GM12865 (cell line): ENCODE results near the gene NCOA7.

Experiments
- DNase-seq: peaks from one replicate; pipeline ENCODE4 v3.0.0; 2010; ENCODE audit warnings: low read depth
- H3K4me3 ChIP-seq: 2 replicates; pipeline ENCODE4 v1.5.1; 2011; ENCODE audit warnings: mild to moderate bottlenecking, low read depth, low read length, control low read depth
- CTCF ChIP-seq: IDR thresholded peaks from 2 replicates; pipeline ENCODE4 v1.5.1; 2011; ENCODE audit warnings: low read length, control low read depth, low read depth, inconsistent platforms; ENCODE audit not compliant: insufficient read depth; ENCODE audit errors: missing control alignments

The NCOA7 gene

GRCh38 chr6:125792680-125793079, 1.9 kb downstream of the NCOA7 start:
- TF ChIP-seq CTCF, result no peak

GRCh38 chr6:125793280-125793679, 2.5 kb downstream of the NCOA7 start:
- no peak overlapping the region for H3K4me3 ChIP-seq
- no peak for DNase-seq
- no peak for TF ChIP-seq CTCF

More at GRCh38 chr6:125792680-125793079, 1.9 kb downstream of the NCOA7 start:
- peak overlapping the region; percentile 72; the same call in 1 of the 2 replicates for H3K4me3 ChIP-seq
- DNase-seq, result no peak

GRCh38 chr6:125793863-125794262, 3.1 kb downstream of the NCOA7 start:
- peak; percentile 52 for DNase-seq
- no peak for TF ChIP-seq CTCF
- peak overlapping the region; percentile 13; the same call in 1 of the 2 replicates for H3K4me3 ChIP-seq

- no peak overlapping the region; the same call in 1 of the 2 replicates for H3K4me3 ChIP-seq
- TF ChIP-seq CTCF, result no peak
- no peak for DNase-seq
Observed at GRCh38 chr6:125794342-125795137, 3.8 kb downstream of the NCOA7 start.

GRCh38 chr6:125795301-125795700, 4.5 kb downstream of the NCOA7 start:
- no peak for TF ChIP-seq CTCF
- DNase-seq, result no peak
- H3K4me3 ChIP-seq, result no peak overlapping the region

GRCh38 chr6:125797120-125797885, 6.5 kb downstream of the NCOA7 start:
- no peak for DNase-seq
- no peak overlapping the region for H3K4me3 ChIP-seq
- TF ChIP-seq CTCF, result no peak
